Fibroblast of the aortic adventitia (primary cell): ENCODE data around the gene CDK4. TPM values are rescaled to one million over a fixed set of nuclear protein-coding genes. Genes with fewer than 3 reads are reported as not detected.

Experiments
- DNase-seq: peaks from one replicate; pipeline ENCODE4 v3.0.0-alpha.2; 2010; ENCODE audit warnings: low read depth
- H3K4me3 ChIP-seq: 2 replicates; pipeline ENCODE4 v1.5.1; 2011; ENCODE audit warnings: low read depth, mild to moderate bottlenecking, control low read depth, low read length, moderate library complexity
- total RNA-seq: library from RNA; depleted of rRNA; stranded (reverse); fragments of >200 nt; gene quantifications from 2 replicates; pipeline ENCODE4 v1.2.3, GENCODE V29; 2012; ENCODE audit warnings: low replicate concordance
- TF ChIP-seq, protein P1 (sequence below): IDR thresholded peaks from 2 replicates; pipeline ENCODE4 v1.5.1; 2011; ENCODE audit warnings: mild to moderate bottlenecking, low read length, control low read depth, inconsistent platforms; ENCODE audit not compliant: insufficient read depth

CDK4 gene
- total RNA-seq, 1 donor: 208 TPM

DNA sequence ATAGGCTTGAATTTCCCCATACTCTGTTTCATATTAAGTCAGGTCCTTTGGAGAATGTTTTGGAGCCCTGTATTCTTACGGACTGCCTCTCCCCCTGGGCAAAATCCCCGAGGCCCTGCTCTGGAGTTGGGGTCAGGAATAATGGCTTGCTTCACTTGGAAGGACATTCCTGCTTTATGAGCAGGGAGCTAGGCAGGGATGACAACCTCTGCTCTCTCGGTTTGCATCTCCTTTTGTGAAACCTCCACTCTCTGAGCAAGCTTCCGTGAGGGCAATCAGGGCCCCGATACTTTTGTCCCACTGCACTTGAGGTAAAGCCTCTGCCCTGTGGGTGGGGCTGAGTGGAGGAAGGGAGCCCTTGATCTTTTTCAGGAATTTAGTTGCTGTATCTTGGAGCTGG lies 38.9 kb downstream of the CDK4 start:
- no peak overlapping the region for H3K4me3 ChIP-seq
- DNase-seq: no peak
- TF ChIP-seq, protein P1, sequence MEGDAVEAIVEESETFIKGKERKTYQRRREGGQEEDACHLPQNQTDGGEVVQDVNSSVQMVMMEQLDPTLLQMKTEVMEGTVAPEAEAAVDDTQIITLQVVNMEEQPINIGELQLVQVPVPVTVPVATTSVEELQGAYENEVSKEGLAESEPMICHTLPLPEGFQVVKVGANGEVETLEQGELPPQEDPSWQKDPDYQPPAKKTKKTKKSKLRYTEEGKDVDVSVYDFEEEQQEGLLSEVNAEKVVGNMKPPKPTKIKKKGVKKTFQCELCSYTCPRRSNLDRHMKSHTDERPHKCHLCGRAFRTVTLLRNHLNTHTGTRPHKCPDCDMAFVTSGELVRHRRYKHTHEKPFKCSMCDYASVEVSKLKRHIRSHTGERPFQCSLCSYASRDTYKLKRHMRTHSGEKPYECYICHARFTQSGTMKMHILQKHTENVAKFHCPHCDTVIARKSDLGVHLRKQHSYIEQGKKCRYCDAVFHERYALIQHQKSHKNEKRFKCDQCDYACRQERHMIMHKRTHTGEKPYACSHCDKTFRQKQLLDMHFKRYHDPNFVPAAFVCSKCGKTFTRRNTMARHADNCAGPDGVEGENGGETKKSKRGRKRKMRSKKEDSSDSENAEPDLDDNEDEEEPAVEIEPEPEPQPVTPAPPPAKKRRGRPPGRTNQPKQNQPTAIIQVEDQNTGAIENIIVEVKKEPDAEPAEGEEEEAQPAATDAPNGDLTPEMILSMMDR: no peak

DNA sequence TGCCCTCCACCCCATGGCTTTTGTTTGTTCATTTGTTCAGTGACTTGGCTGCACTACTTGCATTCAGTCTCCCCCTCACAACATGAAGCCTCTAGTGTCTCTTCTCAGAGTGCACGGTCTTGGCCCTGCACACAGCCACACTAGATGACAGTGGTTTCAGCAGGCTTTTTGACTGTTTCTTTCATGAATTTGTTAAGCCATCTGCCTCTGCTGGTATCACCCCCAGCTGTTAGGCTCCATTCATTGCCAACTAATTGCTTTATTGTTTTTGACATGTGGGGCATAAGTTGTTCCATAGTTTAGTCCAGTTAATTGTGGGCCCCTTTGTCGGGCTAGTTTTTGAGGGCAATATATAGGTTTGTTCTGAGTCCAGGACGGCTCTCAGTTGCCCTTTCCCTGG lies 39.4 kb downstream of the CDK4 start:
- DNase-seq: no peak
- no peak overlapping the region for H3K4me3 ChIP-seq
- TF ChIP-seq, protein P1: no peak

DNA sequence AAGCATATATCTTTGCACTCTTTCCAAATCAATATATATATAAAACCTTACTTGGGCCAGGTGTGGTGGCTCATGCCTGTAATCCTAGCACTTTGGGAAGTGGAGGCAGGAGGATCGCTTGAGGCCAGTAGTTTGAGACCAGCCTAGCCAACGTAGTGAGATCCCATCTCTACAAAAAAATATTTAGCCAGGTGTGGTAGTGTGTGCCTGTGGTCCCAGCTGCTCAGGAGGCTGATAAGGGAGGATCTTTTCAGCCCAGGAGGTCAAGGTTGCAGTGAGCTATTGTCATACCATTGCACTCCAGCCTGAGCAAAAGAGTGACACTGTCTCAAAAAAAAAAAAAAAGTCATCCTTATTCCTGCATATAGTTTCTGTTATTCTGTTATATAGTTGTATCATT lies 43.8 kb downstream of the CDK4 start:
- DNase-seq: no peak
- TF ChIP-seq, protein P1: no peak
- H3K4me3 ChIP-seq: no peak overlapping the region

DNA sequence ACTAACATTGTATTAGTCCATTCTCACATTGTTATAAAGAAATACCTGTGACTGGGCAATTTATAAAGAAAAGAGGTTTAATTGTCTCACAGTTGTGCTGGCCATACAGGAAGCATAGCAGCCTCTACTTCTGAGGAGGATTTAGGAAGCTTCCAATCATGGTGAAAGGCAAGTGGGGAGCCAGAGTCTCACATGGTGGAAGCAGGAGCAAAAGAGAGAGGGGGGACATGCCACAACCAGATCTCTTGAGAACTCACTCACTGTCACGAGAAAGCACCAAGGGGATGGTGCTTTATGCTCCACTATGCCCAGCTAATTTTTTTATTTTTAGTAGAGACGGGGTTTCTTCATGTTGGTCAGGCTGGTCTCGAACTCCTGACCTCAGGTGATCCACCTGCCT lies 44.9 kb downstream of the CDK4 start:
- H3K4me3 ChIP-seq: no peak overlapping the region
- no peak for DNase-seq
- TF ChIP-seq, protein P1: no peak

DNA sequence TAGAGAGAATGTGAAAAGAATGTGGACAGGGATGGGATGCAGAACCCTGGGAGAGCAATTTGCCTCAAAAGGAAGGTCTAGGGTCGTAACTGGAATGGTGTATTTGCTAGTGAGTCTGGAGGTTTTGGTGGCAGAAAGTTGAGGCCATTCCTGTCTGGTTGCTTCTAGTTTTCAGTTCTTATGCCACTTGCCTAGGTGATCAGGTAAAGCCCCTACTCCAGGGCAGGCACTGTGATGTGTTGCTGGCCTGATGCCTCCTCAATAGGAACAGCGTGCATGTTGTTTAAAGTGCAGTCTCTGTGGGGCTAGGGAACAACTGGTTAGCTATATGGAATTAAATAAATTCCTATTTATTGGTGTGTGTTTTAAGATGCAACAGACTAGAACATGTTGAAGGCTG lies 51.8 kb downstream of the CDK4 start:
- DNase-seq: no peak
- H3K4me3 ChIP-seq: no peak overlapping the region
- TF ChIP-seq, protein P1: no peak

DNA sequence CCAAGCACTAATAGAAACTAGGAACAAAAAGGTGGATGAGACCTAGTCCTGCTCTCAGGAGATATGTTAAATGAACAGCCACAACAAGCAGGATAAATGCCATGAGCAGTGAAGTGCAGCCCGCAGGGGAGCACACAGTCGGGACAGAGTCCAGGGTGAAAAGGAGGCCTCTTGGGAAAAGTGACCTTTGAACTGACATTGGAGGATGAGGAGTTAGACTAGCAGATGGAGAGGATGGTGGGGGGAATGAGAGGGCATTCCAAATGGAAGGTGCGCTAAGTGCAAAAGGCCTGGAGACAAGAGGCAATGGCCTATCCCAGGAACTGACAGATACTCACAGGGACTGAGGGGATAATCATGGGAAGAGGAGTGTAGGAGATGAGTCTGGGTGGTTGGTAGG lies 53.7 kb downstream of the CDK4 start:
- TF ChIP-seq, protein P1: no peak
- no peak for DNase-seq

More for the DNA sequence above, 53.7 kb downstream of the CDK4 start:
- no peak overlapping the region for H3K4me3 ChIP-seq

Other genes with a start within 250 kb of the CDK4 start
- 37.7 and 60.3 TPM in 2 replicates for gene DDIT3, start 231.8 kb downstream of the CDK4 start, total RNA-seq
- gene MBD6, start 229.5 kb downstream of the CDK4 start, total RNA-seq: 4.2 and 7.6 TPM in 2 replicates
- 106 and 140 TPM in 2 replicates for gene DCTN2, start 205.1 kb downstream of the CDK4 start, total RNA-seq
- 0.72 and 1.8 TPM in 2 replicates for gene KIF5A, start 202.3 kb downstream of the CDK4 start, total RNA-seq
- gene PIP4K2C, start 161.1 kb downstream of the CDK4 start, total RNA-seq: 12.4 and 19.4 TPM in 2 replicates
- gene DTX3, start 147.5 kb downstream of the CDK4 start, total RNA-seq: 10.5 and 16.9 TPM in 2 replicates
- 18.3 and 64.5 TPM in 2 replicates for gene ARHGEF25, start 140.9 kb downstream of the CDK4 start, total RNA-seq
- gene B4GALNT1, start 119.1 kb downstream of the CDK4 start, total RNA-seq: 1.7 and 6.9 TPM in 2 replicates
- gene OS9, start 58.2 kb downstream of the CDK4 start, total RNA-seq: 229 and 425 TPM in 2 replicates
- gene AGAP2, start 13.6 kb downstream of the CDK4 start, total RNA-seq: 0.25 and 0.27 TPM in 2 replicates
- 17.3 and 43.9 TPM in 2 replicates for gene TSPAN31, start 7.3 kb downstream of the CDK4 start, total RNA-seq
- 0.57 and 2.1 TPM in 2 replicates for gene MARCHF9, start 2.8 kb upstream of the CDK4 start, total RNA-seq
- 0.45 TPM in 1 of 2 replicates, not detected in the other for gene CYP27B1, start 14.8 kb upstream of the CDK4 start, total RNA-seq
- gene METTL1, start 19.8 kb upstream of the CDK4 start, total RNA-seq: 9.7 and 10.5 TPM in 2 replicates
- gene EEF1AKMT3, start 20.3 kb upstream of the CDK4 start, total RNA-seq: 3.9 and 6.6 TPM in 2 replicates
- 16.2 and 19.9 TPM in 2 replicates for gene TSFM, start 30.5 kb upstream of the CDK4 start, total RNA-seq
- 2.5 and 3.5 TPM in 2 replicates for gene AVIL, start 66.4 kb upstream of the CDK4 start, total RNA-seq
- gene CTDSP2, start 94.4 kb upstream of the CDK4 start, total RNA-seq: 90.7 and 128 TPM in 2 replicates
- gene ATP23, start 189.3 kb upstream of the CDK4 start, total RNA-seq: 5.6 and 10.1 TPM in 2 replicates